Tibial nerve (tissue), 4 donors: ENCODE results near the gene CLEC16A. TPM values are rescaled to one million over a fixed set of nuclear protein-coding genes. Genes with fewer than 3 reads are reported as not detected.

ENCODE experiments used
- DNase-seq, 2 donors: peaks; one replicate each; pipeline ENCODE4 v3.0.0-alpha.2; 2019; ENCODE audit warnings: low spot score in 2 of 2
- H3K27ac ChIP-seq, 4 donors: fragments of 200-600 bp; sonication (generic) in 3 of 4; one replicate each; pipeline ENCODE4 v1.5.1; 2017 to 2019; ENCODE audit warnings: mild to moderate bottlenecking in 1 of 4
- H3K27me3 ChIP-seq, 2 donors: fragments of 200-600 bp; sonication (generic) in 1 of 2; one replicate each; pipeline versions ENCODE4 v1.5.1 to v1.6.0; 2017 to 2019
- H3K36me3 ChIP-seq, 3 donors: fragments of 200-600 bp; sonication (generic); one replicate each; pipeline ENCODE4 v1.5.1; 2018 to 2019
- H3K4me1 ChIP-seq, 4 donors: fragments of 200-600 bp; sonication (generic) in 3 of 4; one replicate each; pipeline ENCODE4 v1.5.1; 2017 to 2019
- H3K4me3 ChIP-seq, 4 donors: fragments of 200-600 bp; sonication (generic) in 3 of 4; one replicate each; pipeline ENCODE4 v1.5.1; 2017 to 2019; ENCODE audit warnings: mild to moderate bottlenecking in 1 of 4, moderate library complexity in 1 of 4
- H3K9me3 ChIP-seq, 4 donors: fragments of 200-600 bp; sonication (generic) in 3 of 4; one replicate each; pipeline ENCODE4 v1.5.1; 2017 to 2019
- CTCF ChIP-seq, 5 experiments: fragments of 200-600 bp in 3 of 5; fragments of 450-650 bp in 2 of 5; sonication (generic) in 3 of 5; IDR thresholded peaks; one replicate each; pipeline ENCODE4 v1.5.1; 2016 to 2019; ENCODE audit warnings: antibody characterized with exemption in 5 of 5, mild to moderate bottlenecking in 3 of 5, moderate library complexity in 2 of 5
- EP300 ChIP-seq, 2 donors: sonication (generic); formaldehyde crosslinking; IDR thresholded peaks; one replicate each; pipeline ENCODE4 v1.6.1; 2017; ENCODE audit warnings: antibody characterized with exemption in 2 of 2, mild to moderate bottlenecking in 1 of 2
- POLR2A ChIP-seq, 2 donors: fragments of 450-650 bp; IDR thresholded peaks; one replicate each; pipeline ENCODE4 v1.6.1; 2017; ENCODE audit warnings: antibody characterized with exemption in 2 of 2, mild to moderate bottlenecking in 2 of 2, moderate library complexity in 2 of 2
- WGBS, 2 donors: methylation state at CpG; one replicate each; pipeline ENCODE4 v1.1.5; 2018; 5-methylcytosine and 5-hydroxymethylcytosine counted together
- total RNA-seq, 4 donors: library from RNA; depleted of rRNA; stranded (reverse); fragments of >200 nt; gene quantifications; one replicate each; pipeline ENCODE4 v1.1.0, GENCODE V29; 2016

CLEC16A gene
- total RNA-seq, 4 donors from 2014 or later: 37.4 to 70.2 (median 55.2) TPM

- no peak for DNase-seq
- H3K36me3 ChIP-seq: peaks cover 0 to 63% (median 0%) of the 10 kb centered on the region in 3 donors
- no peak overlapping the region for H3K4me3 ChIP-seq
- TF ChIP-seq CTCF (IDR thresholded peaks at IDR 0.05) (no peak), POLR2A (IDR thresholded peaks at IDR 0.05) (no peak), EP300 (IDR thresholded peaks at IDR 0.05) (no peak)
- no peak overlapping the region for H3K27ac ChIP-seq
- no peaks in the 10 kb centered on the region for H3K27me3 ChIP-seq
- no peaks in the 10 kb centered on the region for H3K4me1 ChIP-seq
- H3K9me3 ChIP-seq: peaks cover 0 to 5% (median 0%) of the 10 kb centered on the region in 4 donors
Observed at GRCh38 chr16:10911267-10911666, 33.1 kb upstream of the CLEC16A start.

- no peak for TF ChIP-seq EP300 (IDR thresholded peaks at IDR 0.05)
- no peak for TF ChIP-seq CTCF (IDR thresholded peaks at IDR 0.05)
- no peak for TF ChIP-seq POLR2A (IDR thresholded peaks at IDR 0.05)
- no peak for DNase-seq
Observed at GRCh38 chr16:10916534-10916933, 27.8 kb upstream of the CLEC16A start.

GRCh38 chr16:10918294-10919002 lies 25.9 kb upstream of the CLEC16A start:
- 19 to 39% methylated on average over 13 to 20 of the region's 21 CpGs for WGBS, 2 donors
- TF ChIP-seq EP300 (IDR thresholded peaks at IDR 0.05) (peak in 1 of 2 donors; percentile 89), POLR2A (IDR thresholded peaks at IDR 0.05) (no peak), CTCF (IDR thresholded peaks at IDR 0.05) (peak; percentile 90 to 97 (median 95))
- peak overlapping the region in 3 of 4 donors; percentile 57 to 79 (median 70) for H3K27ac ChIP-seq

More at GRCh38 chr16:10916534-10916933, 27.8 kb upstream of the CLEC16A start:
- Histone ChIP-seq H3K27me3 (no peaks in the 10 kb centered on the region), H3K36me3 (peaks cover 0 to 23% (median 0%) of the 10 kb centered on the region in 3 donors), H3K4me1 (peaks cover 0 to 36% (median 6%) of the 10 kb centered on the region in 4 donors), H3K27ac (no peak overlapping the region), H3K4me3 (no peak overlapping the region), H3K9me3 (no peaks in the 10 kb centered on the region)
- 67% methylated on average over 3 of the region's 3 CpGs for WGBS, 2 donors

GRCh38 chr16:10919003-10919351 lies 25.4 kb upstream of the CLEC16A start:
- no peak for DNase-seq
- no peak for TF ChIP-seq EP300 (IDR thresholded peaks at IDR 0.05)
- no peak for TF ChIP-seq CTCF (IDR thresholded peaks at IDR 0.05)
- no peak for TF ChIP-seq POLR2A (IDR thresholded peaks at IDR 0.05)
- H3K27me3 ChIP-seq: no peaks in the 10 kb centered on the region
- H3K4me1 ChIP-seq: peaks cover 0 to 60% (median 19%) of the 10 kb centered on the region in 4 donors
- 54% methylated on average over 7 of the region's 7 CpGs for WGBS, 2 donors
- H3K27ac ChIP-seq: peak overlapping the region in 2 of 4 donors; percentile 57 to 70
- H3K4me3 ChIP-seq: no peak overlapping the region
- H3K9me3 ChIP-seq: no peaks in the 10 kb centered on the region
- peaks cover 0 to 27% (median 0%) of the 10 kb centered on the region in 3 donors for H3K36me3 ChIP-seq

More at GRCh38 chr16:10918294-10919002, 25.9 kb upstream of the CLEC16A start:
- H3K9me3 ChIP-seq: no peaks in the 10 kb centered on the region
- peak; percentile 98 to 100 for DNase-seq
- peak overlapping the region in 2 of 4 donors; percentile 3 to 35 for H3K4me3 ChIP-seq
- H3K27me3 ChIP-seq: no peaks in the 10 kb centered on the region
- peaks cover 0 to 23% (median 0%) of the 10 kb centered on the region in 3 donors for H3K36me3 ChIP-seq
- H3K4me1 ChIP-seq: peaks cover 0 to 55% (median 17%) of the 10 kb centered on the region in 4 donors

GRCh38 chr16:10920726-10921427 lies 23.5 kb upstream of the CLEC16A start:
- no peak for DNase-seq
- Histone ChIP-seq H3K27ac (peak overlapping the region in 1 of 4 donors; percentile 71), H3K9me3 (no peaks in the 10 kb centered on the region), H3K36me3 (peaks cover 0 to 31% (median 0%) of the 10 kb centered on the region in 3 donors), H3K27me3 (no peaks in the 10 kb centered on the region), H3K4me1 (peaks cover 0 to 66% (median 20%) of the 10 kb centered on the region in 4 donors), H3K4me3 (no peak overlapping the region)
- 71 to 77% methylated on average over 15 of the region's 15 CpGs for WGBS, 2 donors
- TF ChIP-seq CTCF (IDR thresholded peaks at IDR 0.05) (no peak), EP300 (IDR thresholded peaks at IDR 0.05) (no peak), POLR2A (IDR thresholded peaks at IDR 0.05) (no peak)
